Measurements from ENCODE around the gene ZMYND8. TPM values are rescaled to one million over a fixed set of nuclear protein-coding genes. Genes with fewer than 3 reads are reported as not detected.

Gene ZMYND8
- total RNA-seq, 1 donor = 18.8 TPM

GRCh38 chr20:47256668-47257236 is 99.7 kb downstream of the ZMYND8 start:
- H3K4me3 ChIP-seq (ENCODE audit: insufficient read depth, low read length) = no peak overlapping the region
- no peaks in the 10 kb centered on the region for H3K27me3 ChIP-seq (ENCODE audit: insufficient read depth, low read length)
- H3K4me2 ChIP-seq (ENCODE audit: insufficient read depth, low read length) = peak overlapping the region; percentile 55
- peak; percentile 90 for DNase-seq (ENCODE audit: insufficient read length, low spot score, missing footprints)
- no peak for TF ChIP-seq CTCF (IDR thresholded peaks at IDR 0.05; ENCODE audit: extremely low read depth, low read depth, low read length)
- peaks cover 25% of the 10 kb centered on the region for H3K4me1 ChIP-seq (ENCODE audit: insufficient read depth, low read length)
- peak overlapping the region; percentile 89 for H3K27ac ChIP-seq (ENCODE audit: low read depth, low read length)
- no peaks in the 10 kb centered on the region for H3K9me3 ChIP-seq (ENCODE audit: low read depth, low read length)
- peaks cover 26% of the 10 kb centered on the region for H3K36me3 ChIP-seq (ENCODE audit: insufficient read depth, low read length)
- no peak overlapping the region for H2AFZ ChIP-seq (ENCODE audit: low read length)
- H3K79me2 ChIP-seq (ENCODE audit: insufficient read depth, low read length) = peaks cover 39% of the 10 kb centered on the region
- H4K20me1 ChIP-seq (ENCODE audit: insufficient read depth, low read length) = no peaks in the 10 kb centered on the region

- Histone ChIP-seq H3K4me2 (ENCODE audit: insufficient read depth, low read length) (no peak overlapping the region), H3K4me1 (ENCODE audit: insufficient read depth, low read length) (peaks cover 20% of the 10 kb centered on the region), H3K27me3 (ENCODE audit: insufficient read depth, low read length) (no peaks in the 10 kb centered on the region), H3K9me3 (ENCODE audit: low read depth, low read length) (no peaks in the 10 kb centered on the region), H3K27ac (ENCODE audit: low read depth, low read length) (no peak overlapping the region), H3K36me3 (ENCODE audit: insufficient read depth, low read length) (peaks cover 22% of the 10 kb centered on the region), H4K20me1 (ENCODE audit: insufficient read depth, low read length) (no peaks in the 10 kb centered on the region), H3K4me3 (ENCODE audit: insufficient read depth, low read length) (no peak overlapping the region), H2AFZ (ENCODE audit: low read length) (no peak overlapping the region), H3K79me2 (ENCODE audit: insufficient read depth, low read length) (peaks cover 35% of the 10 kb centered on the region)
- no peak for TF ChIP-seq CTCF (IDR thresholded peaks at IDR 0.05; ENCODE audit: extremely low read depth, low read depth, low read length)
- DNase-seq (ENCODE audit: insufficient read length, low spot score, missing footprints) = no peak
These were observed 102.6 kb downstream of the ZMYND8 start for GRCh38 chr20:47253872-47254271.

- H2AFZ ChIP-seq (ENCODE audit: low read length) = no peak overlapping the region
- DNase-seq (ENCODE audit: insufficient read length, low spot score, missing footprints) = no peak
- TF ChIP-seq CTCF (IDR thresholded peaks at IDR 0.05; ENCODE audit: extremely low read depth, low read depth, low read length) = no peak
- no peak overlapping the region for H3K4me2 ChIP-seq (ENCODE audit: insufficient read depth, low read length)
- no peaks in the 10 kb centered on the region for H4K20me1 ChIP-seq (ENCODE audit: insufficient read depth, low read length)
- no peak overlapping the region for H3K4me3 ChIP-seq (ENCODE audit: insufficient read depth, low read length)
- H3K36me3 ChIP-seq (ENCODE audit: insufficient read depth, low read length) = peaks cover 32% of the 10 kb centered on the region
- peaks cover 11% of the 10 kb centered on the region for H3K4me1 ChIP-seq (ENCODE audit: insufficient read depth, low read length)
- no peaks in the 10 kb centered on the region for H3K9me3 ChIP-seq (ENCODE audit: low read depth, low read length)
- peaks cover 38% of the 10 kb centered on the region for H3K79me2 ChIP-seq (ENCODE audit: insufficient read depth, low read length)
- H3K27me3 ChIP-seq (ENCODE audit: insufficient read depth, low read length) = no peaks in the 10 kb centered on the region
- no peak overlapping the region for H3K27ac ChIP-seq (ENCODE audit: low read depth, low read length)
These were observed 103.6 kb downstream of the ZMYND8 start for GRCh38 chr20:47252879-47253307.

GRCh38 chr20:47251154-47252020 is 105.1 kb downstream of the ZMYND8 start:
- H3K36me3 ChIP-seq (ENCODE audit: insufficient read depth, low read length) = peaks cover 44% of the 10 kb centered on the region
- no peaks in the 10 kb centered on the region for H3K4me1 ChIP-seq (ENCODE audit: insufficient read depth, low read length)
- no peak overlapping the region for H3K27ac ChIP-seq (ENCODE audit: low read depth, low read length)
- no peaks in the 10 kb centered on the region for H3K27me3 ChIP-seq (ENCODE audit: insufficient read depth, low read length)
- no peaks in the 10 kb centered on the region for H4K20me1 ChIP-seq (ENCODE audit: insufficient read depth, low read length)
- no peak overlapping the region for H2AFZ ChIP-seq (ENCODE audit: low read length)
- H3K4me3 ChIP-seq (ENCODE audit: insufficient read depth, low read length) = no peak overlapping the region
- TF ChIP-seq CTCF (IDR thresholded peaks at IDR 0.05; ENCODE audit: extremely low read depth, low read depth, low read length) = no peak
- no peak overlapping the region for H3K4me2 ChIP-seq (ENCODE audit: insufficient read depth, low read length)
- DNase-seq (ENCODE audit: insufficient read length, low spot score, missing footprints) = no peak
- peaks cover 29% of the 10 kb centered on the region for H3K79me2 ChIP-seq (ENCODE audit: insufficient read depth, low read length)
- no peaks in the 10 kb centered on the region for H3K9me3 ChIP-seq (ENCODE audit: low read depth, low read length)
